Panc1 (cell line): ENCODE data around the gene PLIN5. TPM values are rescaled to one million over a fixed set of nuclear protein-coding genes. Genes with fewer than 3 reads are reported as not detected.
A peak's percentile ranks its signal among the peaks of the same experiment; 100 is the strongest.

ENCODE experiments used
- ATAC-seq: fragments of 200-7000 bp; cut with Tn5 transposase; 2 replicates; pipeline ENCODE4 v1.9.1; 2020; ENCODE audit warnings: mild to moderate bottlenecking, moderate library complexity
- BruUV-seq: library from RNA; stranded (reverse); fragments of 400-500 nt; replicated peaks from 2 replicates; lab custom pipeline; 2021; lab: Mats Ljungman, UMichigan
- CTCF ChIA-PET: fragments of 300-600 bp; sonication (Branson Sonifier 250); formaldehyde crosslinking; loops from one replicate; lab custom pipeline; 2022; ENCODE audit warnings: antibody characterized with exemption; lab: Charles Lee
- POLR2A ChIA-PET: fragments of 300-600 bp; sonication (Branson Sonifier 250); formaldehyde crosslinking; loops from one replicate; lab custom pipeline; 2022; ENCODE audit warnings: antibody characterized with exemption; lab: Charles Lee
- DNase-seq: peaks from one replicate; pipeline ENCODE4 v3.0.0-alpha.2; 2010; ENCODE audit warnings: low read depth, low spot score
- H3K27ac ChIP-seq: 2 replicates; pipeline ENCODE4 v1.5.1; 2011; ENCODE audit warnings: mild to moderate bottlenecking, low read length, inconsistent platforms
- H3K27me3 ChIP-seq: fragments of 200-500 bp; sonication (Bioruptor generic); 2 replicates; pipeline ENCODE4 v1.6.0; 2014; ENCODE audit warnings: low read length, inconsistent platforms; ENCODE audit not compliant: control insufficient read depth, insufficient read depth
- H3K36me3 ChIP-seq: fragments of 200-500 bp; sonication (Bioruptor generic); 2 replicates; pipeline ENCODE4 v1.5.1; 2014; ENCODE audit warnings: inconsistent platforms, mild to moderate bottlenecking, low read length, moderate library complexity; ENCODE audit not compliant: control insufficient read depth, insufficient read depth
- H3K4me1 ChIP-seq: 2 replicates; pipeline ENCODE4 v1.5.1; 2011; ENCODE audit warnings: inconsistent platforms, mild to moderate bottlenecking, low read length, moderate library complexity; ENCODE audit not compliant: control insufficient read depth, insufficient read depth
- H3K4me3 ChIP-seq, 2 experiments: 2 replicates each; pipeline ENCODE4 v1.5.1; 2011 to 2012; ENCODE audit warnings: low read depth in 2 of 2, low read length in 2 of 2, mild to moderate bottlenecking in 2 of 2, inconsistent platforms in 1 of 2, moderate library complexity in 1 of 2
- H3K9me3 ChIP-seq: fragments of 200-500 bp; sonication (Bioruptor generic); 2 replicates; pipeline ENCODE4 v1.5.1; 2014; ENCODE audit warnings: low read depth, mild to moderate bottlenecking, inconsistent platforms, low read length, moderate library complexity; ENCODE audit not compliant: control insufficient read depth, insufficient read depth
- POLR2AphosphoS5 ChIP-seq: IDR thresholded peaks from 2 replicates; pipeline ENCODE4 v1.6.1; 2012; ENCODE audit warnings: mild to moderate bottlenecking, low read depth, low read length, moderate library complexity
- SIN3A ChIP-seq: IDR thresholded peaks from 2 replicates; pipeline ENCODE4 v1.6.1; 2012; ENCODE audit warnings: low read depth, mild to moderate bottlenecking, low read length, moderate library complexity, borderline replicate concordance; ENCODE audit not compliant: insufficient read depth
- TCF7L2 ChIP-seq: IDR thresholded peaks from 2 replicates; pipeline ENCODE4 v1.6.1; 2011; ENCODE audit warnings: mild to moderate bottlenecking, low read depth, low read length, inconsistent platforms
- in situ Hi-C: cut with HindIII; loops from 2 replicates; pipeline ENCODE4 v1.10.0; 2016; ENCODE audit warnings: low sequenced_read_pairs, low pct_unique_long_range_greater_than_20kb
- intact Hi-C: fragments of 100-400 bp; cut with micrococcal nuclease; formaldehyde crosslinking; loops from one replicate; pipeline ENCODE4 v1.10.0; 2022; ENCODE audit not compliant: unreplicated experiment
- total RNA-seq: library from RNA; stranded (reverse); gene quantifications from one replicate; pipeline ENCODE4 v1.2.1, GENCODE V29; 2021; ENCODE audit not compliant: unreplicated experiment
- TF ChIP-seq, protein P1 (sequence below): fragments of 450-650 bp; IDR thresholded peaks from 2 replicates; pipeline ENCODE4 v1.5.1; 2017; ENCODE audit warnings: mild to moderate bottlenecking
- TF ChIP-seq, protein P2 (sequence below), 2 experiments: IDR thresholded peaks; 2 replicates each; pipeline ENCODE4 v1.6.1; 2011 to 2012; ENCODE audit warnings: low read depth in 2 of 2, control low read depth in 1 of 2, low read length in 1 of 2, mild to moderate bottlenecking in 1 of 2, moderate library complexity in 1 of 2; ENCODE audit not compliant: insufficient read depth in 1 of 2

The PLIN5 gene
- total RNA-seq, 1 experiment from 2014 or later: 0.64 TPM

DNA sequence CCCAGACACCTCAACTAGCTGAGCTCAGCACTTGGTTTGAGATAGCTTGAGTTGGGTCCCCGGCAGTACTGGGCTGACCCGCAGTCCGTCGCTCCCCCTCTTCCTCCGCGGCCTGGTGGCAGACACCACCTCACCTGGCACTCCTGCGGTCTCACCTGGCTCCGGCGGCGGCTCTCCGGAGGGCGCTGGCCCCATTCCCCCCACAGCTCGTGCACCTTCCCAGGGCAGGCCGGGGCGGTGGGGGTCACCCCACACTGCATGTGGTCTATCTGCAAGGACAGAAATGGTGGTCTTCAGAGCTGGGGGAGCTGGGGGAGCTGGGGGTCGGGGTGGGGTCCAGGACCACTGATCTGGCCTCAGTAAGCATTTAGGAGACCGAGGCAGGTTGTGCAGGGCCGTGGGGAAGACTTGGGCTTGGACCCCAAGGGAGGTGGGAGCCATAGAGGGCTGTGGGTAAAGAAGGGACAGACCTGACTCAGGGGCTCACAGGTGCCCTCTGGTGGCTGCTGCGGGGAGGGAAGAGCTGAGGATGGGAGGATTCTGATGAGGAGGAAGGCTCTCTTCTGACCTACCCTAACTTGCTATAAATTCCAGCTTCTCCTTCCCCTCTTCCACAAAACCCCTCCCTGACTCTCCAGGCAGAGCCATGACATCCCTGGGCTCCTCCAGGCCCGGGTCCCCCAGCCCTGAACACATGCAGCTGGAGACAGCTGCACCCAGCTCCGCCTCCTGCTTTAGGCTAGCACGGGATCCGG is 10.0 kb downstream of the PLIN5 start:
- intact Hi-C loops: no loop called here
- Histone ChIP-seq H3K27me3 (no peaks in the 10 kb centered on the region), H3K4me1 (no peaks in the 10 kb centered on the region), H3K36me3 (no peaks in the 10 kb centered on the region), H3K4me3 (no peak overlapping the region), H3K27ac (no peak overlapping the region), H3K9me3 (no peaks in the 10 kb centered on the region)
- DNase-seq: peak; percentile 33
- ATAC-seq: peak; percentile 80
- TF ChIP-seq, protein P1, sequence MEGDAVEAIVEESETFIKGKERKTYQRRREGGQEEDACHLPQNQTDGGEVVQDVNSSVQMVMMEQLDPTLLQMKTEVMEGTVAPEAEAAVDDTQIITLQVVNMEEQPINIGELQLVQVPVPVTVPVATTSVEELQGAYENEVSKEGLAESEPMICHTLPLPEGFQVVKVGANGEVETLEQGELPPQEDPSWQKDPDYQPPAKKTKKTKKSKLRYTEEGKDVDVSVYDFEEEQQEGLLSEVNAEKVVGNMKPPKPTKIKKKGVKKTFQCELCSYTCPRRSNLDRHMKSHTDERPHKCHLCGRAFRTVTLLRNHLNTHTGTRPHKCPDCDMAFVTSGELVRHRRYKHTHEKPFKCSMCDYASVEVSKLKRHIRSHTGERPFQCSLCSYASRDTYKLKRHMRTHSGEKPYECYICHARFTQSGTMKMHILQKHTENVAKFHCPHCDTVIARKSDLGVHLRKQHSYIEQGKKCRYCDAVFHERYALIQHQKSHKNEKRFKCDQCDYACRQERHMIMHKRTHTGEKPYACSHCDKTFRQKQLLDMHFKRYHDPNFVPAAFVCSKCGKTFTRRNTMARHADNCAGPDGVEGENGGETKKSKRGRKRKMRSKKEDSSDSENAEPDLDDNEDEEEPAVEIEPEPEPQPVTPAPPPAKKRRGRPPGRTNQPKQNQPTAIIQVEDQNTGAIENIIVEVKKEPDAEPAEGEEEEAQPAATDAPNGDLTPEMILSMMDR: peak; percentile 89
- TF ChIP-seq POLR2AphosphoS5 (no peak), TCF7L2 (no peak), SIN3A (no peak)
- TF ChIP-seq, protein P2, sequence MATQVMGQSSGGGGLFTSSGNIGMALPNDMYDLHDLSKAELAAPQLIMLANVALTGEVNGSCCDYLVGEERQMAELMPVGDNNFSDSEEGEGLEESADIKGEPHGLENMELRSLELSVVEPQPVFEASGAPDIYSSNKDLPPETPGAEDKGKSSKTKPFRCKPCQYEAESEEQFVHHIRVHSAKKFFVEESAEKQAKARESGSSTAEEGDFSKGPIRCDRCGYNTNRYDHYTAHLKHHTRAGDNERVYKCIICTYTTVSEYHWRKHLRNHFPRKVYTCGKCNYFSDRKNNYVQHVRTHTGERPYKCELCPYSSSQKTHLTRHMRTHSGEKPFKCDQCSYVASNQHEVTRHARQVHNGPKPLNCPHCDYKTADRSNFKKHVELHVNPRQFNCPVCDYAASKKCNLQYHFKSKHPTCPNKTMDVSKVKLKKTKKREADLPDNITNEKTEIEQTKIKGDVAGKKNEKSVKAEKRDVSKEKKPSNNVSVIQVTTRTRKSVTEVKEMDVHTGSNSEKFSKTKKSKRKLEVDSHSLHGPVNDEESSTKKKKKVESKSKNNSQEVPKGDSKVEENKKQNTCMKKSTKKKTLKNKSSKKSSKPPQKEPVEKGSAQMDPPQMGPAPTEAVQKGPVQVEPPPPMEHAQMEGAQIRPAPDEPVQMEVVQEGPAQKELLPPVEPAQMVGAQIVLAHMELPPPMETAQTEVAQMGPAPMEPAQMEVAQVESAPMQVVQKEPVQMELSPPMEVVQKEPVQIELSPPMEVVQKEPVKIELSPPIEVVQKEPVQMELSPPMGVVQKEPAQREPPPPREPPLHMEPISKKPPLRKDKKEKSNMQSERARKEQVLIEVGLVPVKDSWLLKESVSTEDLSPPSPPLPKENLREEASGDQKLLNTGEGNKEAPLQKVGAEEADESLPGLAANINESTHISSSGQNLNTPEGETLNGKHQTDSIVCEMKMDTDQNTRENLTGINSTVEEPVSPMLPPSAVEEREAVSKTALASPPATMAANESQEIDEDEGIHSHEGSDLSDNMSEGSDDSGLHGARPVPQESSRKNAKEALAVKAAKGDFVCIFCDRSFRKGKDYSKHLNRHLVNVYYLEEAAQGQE (IDR thresholded peaks at IDR 0.05; ENCODE audit: insufficient read depth in 1 of 2, low read depth in 2 of 2, low read length in 1 of 2): no peak
- in situ Hi-C loops: no loop called here
- no TSS peak for BruUV-seq
- POLR2A ChIA-PET: no interaction called here
- CTCF ChIA-PET: interaction anchor here (0.5 to 1.0 kb wide), 8 partner anchors 8 to 801 kb away, joined by 3 to 11 read pairs (median 4); partner anchors contain the start of genes HDGFL2 and PLIN5

DNA sequence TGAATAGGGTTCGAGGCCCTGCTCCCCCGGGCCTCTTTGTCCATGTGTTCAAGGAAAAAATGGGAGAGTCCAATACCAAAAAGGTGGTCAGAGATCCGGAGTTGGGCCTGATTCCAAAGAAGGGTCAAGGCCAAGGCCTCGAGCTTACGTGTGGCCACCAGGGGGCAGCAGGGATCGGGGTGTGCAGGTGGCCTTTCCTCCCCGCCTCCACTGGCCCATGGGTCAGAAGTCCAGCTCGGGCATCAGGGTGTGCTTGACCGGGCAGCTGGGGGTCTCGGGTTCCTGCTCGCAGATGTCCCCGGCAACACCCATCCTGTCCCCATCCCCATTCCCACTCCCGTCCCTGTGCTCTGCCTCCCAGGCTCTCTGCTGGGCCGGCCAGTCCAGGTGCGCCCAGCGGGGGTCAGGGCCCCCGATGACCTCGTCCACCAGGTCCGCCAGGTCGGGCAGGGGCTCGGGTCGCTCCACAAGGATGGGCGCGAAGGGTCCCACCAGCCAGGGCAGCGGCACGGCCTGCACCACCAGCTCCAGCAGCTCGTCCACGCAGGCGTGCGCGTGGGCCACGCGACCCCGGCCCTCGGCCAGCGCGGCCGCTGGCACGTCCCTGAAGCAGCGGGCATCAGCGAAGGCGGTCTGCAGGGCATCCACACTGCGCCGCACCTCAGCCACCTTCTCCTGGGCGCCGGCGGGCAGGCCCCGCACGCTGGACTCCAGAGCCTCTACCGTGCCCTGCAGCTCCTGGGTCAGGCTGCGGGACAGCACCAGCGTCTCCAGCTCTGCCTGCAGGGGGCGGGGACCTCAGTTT is 11.5 kb downstream of the PLIN5 start:
- DNase-seq (peak; percentile 20), ATAC-seq (no peak)
- intact Hi-C loops: no loop called here

More for the DNA sequence above, 11.5 kb downstream of the PLIN5 start:
- in situ Hi-C loops: no loop called here
- CTCF ChIA-PET: interaction anchor here (0.5 to 1.4 kb wide), 7 partner anchors 11 to 230 kb away, joined by 3 to 9 read pairs (median 4); partner anchors contain the start of gene PLIN5
- peaks cover 4% of the 10 kb centered on the region; the same call in 1 of the 2 replicates for H3K4me1 ChIP-seq
- no peak overlapping the region for H3K27ac ChIP-seq
- BruUV-seq: no TSS peak
- TF ChIP-seq, protein P1: peak; percentile 86
- no peak for TF ChIP-seq POLR2AphosphoS5
- H3K4me3 ChIP-seq: no peak overlapping the region
- H3K27me3 ChIP-seq: no peaks in the 10 kb centered on the region
- H3K9me3 ChIP-seq: no peaks in the 10 kb centered on the region
- H3K36me3 ChIP-seq: no peaks in the 10 kb centered on the region
- POLR2A ChIA-PET: no interaction called here
